HG03354 (cell line): ENCODE measurements around the gene ERG.

Experiments
- ATAC-seq: cut with Tn5 transposase; IDR thresholded peaks from one replicate; pipeline ENCODE4 v1.9.1; 2021; ENCODE audit warnings: mild to moderate bottlenecking; ENCODE audit not compliant: unreplicated experiment, poor library complexity, severe bottlenecking

ERG gene

DNA sequence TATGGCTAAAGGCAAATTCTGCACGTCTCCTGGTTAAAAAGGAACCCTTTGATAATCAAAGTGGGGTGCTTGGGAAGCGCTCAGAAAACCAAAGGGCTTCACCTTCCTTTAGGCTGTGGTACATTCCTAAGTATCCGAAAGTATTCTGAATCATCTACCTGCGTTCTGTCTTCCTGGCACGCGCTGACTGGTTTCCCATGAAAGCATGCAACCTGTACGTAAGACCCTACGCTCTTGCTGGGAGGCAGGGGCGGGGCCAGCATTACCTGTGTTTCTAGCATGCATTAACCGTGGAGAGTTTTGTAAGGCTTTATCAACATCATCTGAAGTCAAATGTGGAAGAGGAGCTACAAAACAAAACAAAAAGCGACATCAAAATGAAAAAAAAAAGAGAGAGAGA lies 96.0 kb downstream of the ERG start:
- no peak for ATAC-seq

DNA sequence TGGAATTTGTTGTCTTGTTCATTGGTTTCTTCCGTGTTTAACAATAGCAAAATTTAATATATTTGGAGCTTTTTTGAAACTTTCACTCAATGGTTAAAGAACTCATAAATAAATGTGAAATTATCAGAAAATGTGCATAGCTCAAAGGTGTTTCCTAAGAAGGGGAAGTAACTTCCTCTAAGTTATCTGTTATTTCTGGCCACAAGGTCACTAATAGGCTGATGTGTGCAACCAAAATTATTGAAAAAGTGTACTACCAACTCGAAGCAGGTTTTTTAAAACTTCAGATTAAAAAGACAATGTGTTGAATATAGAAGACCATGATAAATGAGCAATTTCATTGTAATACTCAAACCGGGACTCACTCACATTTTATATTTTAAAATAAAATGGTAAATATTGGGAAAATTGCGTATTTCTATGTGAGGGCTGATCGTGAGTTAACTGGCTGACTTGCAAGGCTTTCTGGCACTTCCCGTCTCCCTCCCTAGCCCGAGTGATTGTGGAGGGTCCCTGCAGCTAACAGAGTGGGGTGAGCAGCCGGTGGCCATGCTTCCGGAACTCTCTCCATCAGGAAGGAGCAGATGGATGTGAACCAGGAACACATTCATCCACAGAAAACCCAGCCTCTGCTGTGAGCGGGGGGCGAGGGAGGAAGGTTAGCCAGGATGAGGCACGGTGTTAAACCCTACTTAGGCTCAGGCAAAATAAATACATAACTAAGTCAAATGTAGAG lies 96.9 kb downstream of the ERG start:
- ATAC-seq, result no peak

GRCh38 chr21:38400195-38400919 lies 97.9 kb downstream of the ERG start:
- ATAC-seq, result no peak

DNA sequence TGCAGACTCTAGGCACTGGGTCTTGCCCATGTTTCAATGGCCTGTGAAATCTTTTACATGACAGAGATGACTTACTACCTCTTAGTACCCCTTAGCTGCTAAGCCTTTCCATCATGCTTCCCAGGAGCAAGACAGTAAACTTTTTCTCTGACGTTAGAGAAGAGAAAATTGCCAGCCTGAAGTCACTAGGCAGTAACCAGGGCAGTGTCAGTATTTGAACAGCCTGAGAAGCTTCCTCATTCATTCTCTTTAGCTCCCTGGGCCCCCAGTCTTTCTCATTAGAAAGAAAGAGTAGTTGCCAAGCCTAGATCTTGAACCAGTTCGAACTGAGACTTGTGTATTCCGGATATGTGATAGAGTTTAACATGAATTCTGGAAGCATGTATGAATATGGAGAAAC lies 99.2 kb downstream of the ERG start:
- ATAC-seq, result no peak

DNA sequence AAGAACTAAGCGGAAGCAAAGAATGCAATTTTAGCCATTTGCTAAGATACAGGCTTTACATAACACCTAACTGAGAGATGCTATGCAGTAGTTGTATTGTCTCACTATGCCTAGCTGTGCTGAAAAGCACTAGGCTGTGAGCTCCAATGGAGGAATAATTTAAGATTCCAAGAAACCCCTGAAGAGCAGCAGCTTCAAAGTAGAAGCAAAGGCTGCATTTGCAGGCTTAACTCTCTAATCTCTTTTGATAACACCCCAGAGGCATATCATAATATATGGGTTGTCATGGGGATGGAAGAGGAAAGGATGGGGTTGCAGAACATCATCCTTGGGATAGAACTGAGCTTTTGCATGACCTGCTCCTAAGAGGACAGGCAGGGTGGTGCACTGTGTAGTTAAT lies 102.0 kb downstream of the ERG start:
- no peak for ATAC-seq

GRCh38 chr21:38395581-38395980 lies 102.7 kb downstream of the ERG start:
- no peak for ATAC-seq

- no peak for ATAC-seq
These were observed 105.6 kb downstream of the ERG start for GRCh38 chr21:38392661-38393060.

GRCh38 chr21:38389896-38390295 lies 108.4 kb downstream of the ERG start:
- no peak for ATAC-seq

- no peak for ATAC-seq
These were observed 109.0 kb downstream of the ERG start for GRCh38 chr21:38389354-38389676.

GRCh38 chr21:38388647-38389353 lies 109.5 kb downstream of the ERG start:
- no peak for ATAC-seq

GRCh38 chr21:38388203-38388602 lies 110.1 kb downstream of the ERG start:
- ATAC-seq, result no peak

- no peak for ATAC-seq
These were observed 111.3 kb downstream of the ERG start for GRCh38 chr21:38386967-38387366.

- ATAC-seq, result no peak
These were observed 112.7 kb downstream of the ERG start for GRCh38 chr21:38385427-38386175.

- ATAC-seq, result no peak
These were observed 113.4 kb downstream of the ERG start for GRCh38 chr21:38384675-38385426.

- ATAC-seq, result no peak
These were observed 114.1 kb downstream of the ERG start for GRCh38 chr21:38384238-38384560.

GRCh38 chr21:38383411-38384237 lies 114.7 kb downstream of the ERG start:
- ATAC-seq, result no peak

DNA sequence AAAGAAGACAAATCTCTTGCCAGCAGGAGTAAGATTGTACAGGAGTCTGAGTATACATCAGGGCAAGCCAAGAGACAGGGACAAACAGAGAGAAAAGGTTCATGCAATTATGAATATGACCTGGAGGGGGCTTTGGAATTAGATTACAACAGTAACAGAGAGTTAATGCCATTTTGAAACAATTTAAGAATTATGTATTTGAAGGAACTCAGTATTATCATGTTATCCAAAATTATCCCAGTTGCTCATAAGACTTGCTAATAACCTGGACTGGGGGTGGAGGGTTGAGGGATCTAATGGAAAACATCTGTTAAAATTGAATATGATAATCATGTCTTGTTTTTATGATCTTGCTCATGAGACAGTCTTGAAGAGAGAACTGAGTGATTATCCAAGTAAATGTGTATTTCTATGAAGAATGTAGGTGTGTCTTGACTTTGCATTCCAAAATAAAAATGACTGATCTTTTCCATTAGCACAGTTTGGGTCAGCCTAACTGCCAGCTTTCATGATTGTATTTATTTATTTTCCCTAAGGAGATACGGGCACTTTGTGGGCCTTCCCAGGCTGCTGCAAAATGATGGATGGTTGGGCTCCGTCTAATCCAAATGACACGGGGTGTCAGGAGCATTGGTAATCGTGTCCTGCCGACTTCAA lies 117.7 kb downstream of the ERG start:
- ATAC-seq, result no peak

DNA sequence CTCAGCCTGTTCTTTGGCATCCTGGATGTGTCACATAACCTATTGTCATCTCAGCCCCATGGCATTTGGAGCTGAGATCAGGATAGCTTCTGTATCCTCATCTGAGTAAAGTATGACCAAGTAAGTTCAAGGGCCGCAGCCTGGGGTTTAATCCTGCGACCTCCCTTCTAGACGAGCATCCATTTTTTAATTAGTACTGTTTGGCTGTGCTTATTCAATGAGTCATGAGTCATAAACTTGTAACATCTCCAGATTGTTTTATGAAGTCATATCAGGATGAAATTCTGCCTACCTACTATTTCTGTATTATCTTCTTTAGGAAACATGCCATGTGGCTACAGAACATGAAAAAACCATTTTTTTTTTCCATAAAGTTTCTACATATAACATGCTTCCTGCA lies 119.1 kb downstream of the ERG start:
- ATAC-seq, result no peak
